Fibroblast of lung (primary cell): ENCODE results near the gene TMEM229A. TPM values are rescaled to one million over a fixed set of nuclear protein-coding genes. Genes with fewer than 3 reads are reported as not detected.
"Not testable (repeated sequence)": the region's sequence is repeated elsewhere in the genome, so short reads cannot be mapped to it uniquely, and the experiment has no call there.

Experiments used
- DNase-seq, 2 donors: peaks; one replicate each; pipeline versions ENCODE4 v3.0.0 to v3.0.0-alpha.2; 2010; ENCODE audit warnings: low read depth in 2 of 2
- H2AFZ ChIP-seq: 2 replicates; pipeline ENCODE4 v1.5.1; 2012; ENCODE audit warnings: low read length, control low read depth, inconsistent platforms
- H3K27ac ChIP-seq: 2 replicates; pipeline ENCODE4 v1.5.1; 2011; ENCODE audit warnings: low read length, control low read depth; ENCODE audit not compliant: insufficient read depth
- H3K27me3 ChIP-seq: 2 replicates; pipeline ENCODE4 v1.5.1; 2011; ENCODE audit warnings: mild to moderate bottlenecking, low read length; ENCODE audit not compliant: control insufficient read depth, insufficient read depth
- H3K36me3 ChIP-seq: 2 replicates; pipeline ENCODE4 v1.5.1; 2011; ENCODE audit warnings: low read length; ENCODE audit not compliant: control insufficient read depth, insufficient read depth
- H3K4me1 ChIP-seq: 2 replicates; pipeline ENCODE4 v1.5.1; 2011; ENCODE audit warnings: low read length; ENCODE audit not compliant: control insufficient read depth, insufficient read depth; ENCODE audit errors: extremely low read depth
- H3K4me2 ChIP-seq: 2 replicates; pipeline ENCODE4 v1.5.1; 2011; ENCODE audit warnings: low read length, control low read depth; ENCODE audit not compliant: insufficient read depth; ENCODE audit errors: extremely low read depth
- H3K4me3 ChIP-seq, 4 experiments: fragments of 200-600 bp in 1 of 4; sonication (generic) in 1 of 4; replicated peaks in 1 of 4; 2 replicates each; pipeline ENCODE4 v1.5.1; 2011 to 2016; ENCODE audit warnings: low read length in 4 of 4, low read depth in 3 of 4, mild to moderate bottlenecking in 3 of 4, control low read depth in 2 of 4, inconsistent platforms in 1 of 4, mixed read lengths in 1 of 4; ENCODE audit not compliant: insufficient read depth in 1 of 4; ENCODE audit errors: control extremely low read depth in 1 of 4
- H3K79me2 ChIP-seq: 2 replicates; pipeline ENCODE4 v1.5.1; 2012; ENCODE audit warnings: mild to moderate bottlenecking, low read length, inconsistent platforms; ENCODE audit not compliant: control insufficient read depth, insufficient read depth
- H3K9ac ChIP-seq: 2 replicates; pipeline ENCODE4 v1.5.1; 2011; ENCODE audit warnings: mild to moderate bottlenecking, low read length, control low read depth; ENCODE audit not compliant: insufficient read depth
- H3K9me3 ChIP-seq: 2 replicates; pipeline ENCODE4 v1.5.1; 2012; ENCODE audit warnings: low read depth, low read length; ENCODE audit not compliant: control insufficient read depth, insufficient read depth
- H4K20me1 ChIP-seq: 2 replicates; pipeline ENCODE4 v1.5.1; 2011; ENCODE audit warnings: low read length; ENCODE audit not compliant: control insufficient read depth, insufficient read depth; ENCODE audit errors: extremely low read depth
- EZH2 ChIP-seq: IDR thresholded peaks from 2 replicates; pipeline ENCODE4 v1.5.1; 2012; ENCODE audit warnings: low read length, control low read depth, mild to moderate bottlenecking; ENCODE audit errors: missing control alignments
- polyA plus RNA-seq, 2 donors: library from polyadenylated mRNA; depleted of rRNA in 1 of 2; stranded (reverse) in 1 of 2; unstranded in 1 of 2; fragments of >200 nt; gene quantifications; 2 replicates each; pipeline ENCODE4 v1.2.1, GENCODE V29; 2011 to 2012; ENCODE audit warnings: missing spikeins in 1 of 2
- total RNA-seq: library from RNA; depleted of rRNA; stranded (reverse); fragments of >200 nt; gene quantifications from 2 replicates; pipeline ENCODE4 v1.2.1, GENCODE V29; 2014
- TF ChIP-seq, protein P1 (sequence below), 2 donors: IDR thresholded peaks in 1 of 2; conservative IDR thresholded peaks in 1 of 2; 1 replicate in 1 of 2; 2 replicates in 1 of 2; pipeline ENCODE4 v1.5.1; 2011 to 2012; ENCODE audit warnings: low read length in 2 of 2, control low read depth in 1 of 2, inconsistent platforms in 1 of 2, low read depth in 1 of 2, mild to moderate bottlenecking in 1 of 2

TMEM229A gene
- total and polyA plus RNA-seq, 2 donors (not counting 1 experiment from before 2014, with no cell fraction given): not detected

DNA sequence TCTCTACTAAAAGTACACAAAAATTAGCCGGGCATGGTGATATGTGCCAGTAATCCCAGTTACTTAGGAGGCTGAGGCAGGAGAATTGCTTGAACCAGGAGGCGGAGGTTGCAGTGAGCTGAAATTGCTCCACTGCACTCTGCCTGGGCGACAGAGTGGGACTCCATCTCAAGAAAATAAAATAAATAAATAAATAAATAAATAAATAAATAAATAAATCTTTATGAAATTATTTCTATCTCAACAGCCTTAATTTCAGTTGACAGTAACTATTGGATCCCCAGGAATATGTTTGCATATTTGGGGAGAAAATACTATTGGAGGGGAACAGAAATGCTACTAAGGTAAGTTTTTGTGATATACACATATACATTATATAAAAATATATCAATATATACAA, 20.0 kb downstream of the TMEM229A start:
- no peaks in the 10 kb centered on the region for H4K20me1 ChIP-seq

DNA sequence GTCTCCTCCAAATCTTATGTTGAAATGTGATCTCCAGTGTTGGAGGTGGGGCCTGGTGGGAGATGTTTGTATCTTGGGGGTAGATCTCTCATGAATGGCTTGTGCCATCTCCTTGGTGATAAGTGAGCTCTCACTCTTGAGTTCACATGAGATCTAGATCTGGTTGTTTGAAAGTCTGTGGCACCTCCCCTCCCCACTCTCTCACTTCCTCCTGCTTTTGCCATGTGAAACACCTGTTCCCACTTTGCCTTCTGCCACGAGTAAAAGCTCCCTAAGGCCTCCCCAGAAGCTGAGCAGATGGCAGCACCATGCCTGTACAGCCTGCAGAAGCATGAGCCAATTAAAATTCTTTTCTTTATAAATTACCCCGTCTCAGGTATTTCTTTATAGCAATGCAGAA, 23.5 kb downstream of the TMEM229A start:
- H2AFZ ChIP-seq: no peak overlapping the region
- H3K9ac ChIP-seq: no peak overlapping the region
- H3K79me2 ChIP-seq: no peaks in the 10 kb centered on the region
- no peak overlapping the region for H3K4me3 ChIP-seq
- H3K27ac ChIP-seq: no peak overlapping the region
- no peaks in the 10 kb centered on the region for H3K36me3 ChIP-seq
- TF ChIP-seq, protein P1, sequence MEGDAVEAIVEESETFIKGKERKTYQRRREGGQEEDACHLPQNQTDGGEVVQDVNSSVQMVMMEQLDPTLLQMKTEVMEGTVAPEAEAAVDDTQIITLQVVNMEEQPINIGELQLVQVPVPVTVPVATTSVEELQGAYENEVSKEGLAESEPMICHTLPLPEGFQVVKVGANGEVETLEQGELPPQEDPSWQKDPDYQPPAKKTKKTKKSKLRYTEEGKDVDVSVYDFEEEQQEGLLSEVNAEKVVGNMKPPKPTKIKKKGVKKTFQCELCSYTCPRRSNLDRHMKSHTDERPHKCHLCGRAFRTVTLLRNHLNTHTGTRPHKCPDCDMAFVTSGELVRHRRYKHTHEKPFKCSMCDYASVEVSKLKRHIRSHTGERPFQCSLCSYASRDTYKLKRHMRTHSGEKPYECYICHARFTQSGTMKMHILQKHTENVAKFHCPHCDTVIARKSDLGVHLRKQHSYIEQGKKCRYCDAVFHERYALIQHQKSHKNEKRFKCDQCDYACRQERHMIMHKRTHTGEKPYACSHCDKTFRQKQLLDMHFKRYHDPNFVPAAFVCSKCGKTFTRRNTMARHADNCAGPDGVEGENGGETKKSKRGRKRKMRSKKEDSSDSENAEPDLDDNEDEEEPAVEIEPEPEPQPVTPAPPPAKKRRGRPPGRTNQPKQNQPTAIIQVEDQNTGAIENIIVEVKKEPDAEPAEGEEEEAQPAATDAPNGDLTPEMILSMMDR (conservative IDR thresholded peaks at IDR 0.05 in 1 of 2, IDR thresholded peaks at IDR 0.05 in 1 of 2; ENCODE audit: low read depth in 1 of 2, low read length in 2 of 2): no peak
- no peak for TF ChIP-seq EZH2
- no peaks in the 10 kb centered on the region for H3K9me3 ChIP-seq
- DNase-seq: no peak
- no peaks in the 10 kb centered on the region for H3K4me1 ChIP-seq
- no peaks in the 10 kb centered on the region for H3K27me3 ChIP-seq
- no peaks in the 10 kb centered on the region for H4K20me1 ChIP-seq
- no peak overlapping the region for H3K4me2 ChIP-seq

More for the DNA sequence above, 20.0 kb downstream of the TMEM229A start:
- TF ChIP-seq, protein P1 (conservative IDR thresholded peaks at IDR 0.05 in 1 of 2, IDR thresholded peaks at IDR 0.05 in 1 of 2; ENCODE audit: low read depth in 1 of 2, low read length in 2 of 2): no peak
- TF ChIP-seq EZH2: no peak
- Histone ChIP-seq H3K36me3 (no peaks in the 10 kb centered on the region), H3K27me3 (no peaks in the 10 kb centered on the region), H3K9me3 (no peaks in the 10 kb centered on the region), H3K27ac (no peak overlapping the region), H3K79me2 (no peaks in the 10 kb centered on the region), H3K9ac (no peak overlapping the region), H3K4me1 (no peaks in the 10 kb centered on the region), H2AFZ (no peak overlapping the region), H3K4me3 (no peak overlapping the region), H3K4me2 (no peak overlapping the region)
- no peak for DNase-seq

DNA sequence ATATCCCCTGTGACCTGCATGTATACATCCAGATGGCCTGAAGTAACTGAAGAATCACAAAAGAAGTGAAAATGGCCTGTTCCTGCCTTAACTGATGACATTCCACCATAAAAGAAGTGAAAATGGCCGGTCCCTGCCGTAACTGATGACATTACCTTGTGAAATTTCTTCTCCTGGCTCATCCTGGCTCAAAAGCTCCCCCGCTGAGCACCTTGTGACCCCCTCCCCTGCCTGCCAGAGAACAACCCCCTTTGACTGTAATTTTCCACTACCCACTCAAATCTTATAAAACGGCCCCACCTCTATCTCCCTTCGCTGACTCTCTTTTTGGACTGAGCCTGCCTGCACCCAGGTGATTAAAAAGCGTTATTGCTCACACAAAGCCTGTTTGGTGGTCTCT, 24.6 kb downstream of the TMEM229A start:
- H3K9ac ChIP-seq, H3K9me3 ChIP-seq, DNase-seq, H3K27me3 ChIP-seq, H3K27ac ChIP-seq, H3K4me3 ChIP-seq, H3K4me1 ChIP-seq, H3K79me2 ChIP-seq, H3K36me3 ChIP-seq, H2AFZ ChIP-seq, H3K4me2 ChIP-seq, H4K20me1 ChIP-seq: not testable (repeated sequence)
